GM19452 (cell line): ENCODE measurements around the gene TRMT2A.

ENCODE experiments used
- ATAC-seq: cut with Tn5 transposase; IDR thresholded peaks from one replicate; pipeline ENCODE4 v1.9.1; 2021; ENCODE audit not compliant: unreplicated experiment

Gene TRMT2A

DNA sequence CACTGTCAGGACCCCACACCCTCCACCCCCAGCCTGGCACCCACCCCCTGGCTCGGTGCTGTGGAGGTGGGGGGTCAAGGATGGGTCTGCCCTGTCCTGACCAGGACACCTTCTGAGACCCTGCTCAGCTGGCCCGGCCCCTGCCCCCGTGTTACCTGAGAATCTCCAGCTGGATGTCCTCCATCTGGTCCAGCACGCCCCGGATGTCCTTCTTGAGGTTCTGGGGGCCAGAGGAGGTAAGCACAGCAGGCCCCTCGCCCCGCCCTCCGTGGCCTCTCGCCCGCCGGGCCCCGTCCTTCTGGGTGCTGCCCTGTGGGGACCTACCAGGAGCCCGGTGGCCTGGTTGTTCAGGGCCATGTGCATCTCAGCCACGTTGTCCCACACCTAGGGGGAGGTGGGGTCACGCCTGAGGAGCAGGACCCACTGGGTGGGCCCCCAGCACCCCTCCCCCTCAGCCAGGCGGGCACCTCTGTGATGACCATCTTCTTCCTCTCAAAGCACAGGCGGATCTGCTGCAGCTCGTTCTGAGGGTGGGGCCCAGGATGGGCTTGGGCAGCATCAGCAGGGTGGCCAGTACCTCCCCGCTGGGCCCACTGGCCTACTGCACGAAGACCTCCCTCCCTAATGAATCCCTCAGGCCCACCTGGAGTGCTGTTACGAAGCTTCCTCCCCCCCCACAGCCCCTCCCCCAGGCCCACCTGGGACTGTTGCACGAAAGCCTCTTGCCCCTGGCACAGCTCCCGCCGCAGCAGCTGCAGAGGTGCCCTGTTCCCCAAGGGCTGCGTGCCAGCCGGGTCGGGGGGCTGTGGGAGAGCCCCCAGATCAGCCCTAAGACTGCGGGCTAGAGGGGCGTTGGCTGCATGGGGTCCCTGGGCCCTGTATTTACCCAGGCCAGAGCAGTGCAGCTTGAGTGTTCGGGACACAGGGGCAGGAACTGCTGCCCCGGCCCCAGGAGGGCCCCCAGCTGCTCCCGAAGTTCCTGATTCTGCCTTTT is 32.5 kb upstream of the TRMT2A start:
- no peak for ATAC-seq

DNA sequence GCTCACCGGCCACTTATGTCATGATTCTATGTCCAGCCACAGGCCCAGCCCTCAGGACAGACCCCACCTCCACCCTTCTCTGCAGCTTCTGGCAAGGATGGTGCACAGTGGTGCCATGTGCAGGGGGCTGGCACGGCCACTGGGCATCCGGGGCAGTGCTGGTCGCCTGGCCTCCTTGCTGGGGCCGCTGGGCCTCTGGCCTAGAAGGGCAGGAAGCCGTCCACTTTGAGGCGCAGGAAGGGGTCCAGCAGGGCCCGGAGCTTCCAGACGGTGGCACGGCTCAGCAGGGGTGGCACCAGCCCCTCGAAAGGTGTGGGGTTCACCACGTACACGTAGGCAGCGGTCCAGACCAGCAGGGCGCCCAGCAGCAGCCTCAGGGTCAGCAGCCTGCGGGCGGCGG is 31.4 kb upstream of the TRMT2A start:
- no peak for ATAC-seq

DNA sequence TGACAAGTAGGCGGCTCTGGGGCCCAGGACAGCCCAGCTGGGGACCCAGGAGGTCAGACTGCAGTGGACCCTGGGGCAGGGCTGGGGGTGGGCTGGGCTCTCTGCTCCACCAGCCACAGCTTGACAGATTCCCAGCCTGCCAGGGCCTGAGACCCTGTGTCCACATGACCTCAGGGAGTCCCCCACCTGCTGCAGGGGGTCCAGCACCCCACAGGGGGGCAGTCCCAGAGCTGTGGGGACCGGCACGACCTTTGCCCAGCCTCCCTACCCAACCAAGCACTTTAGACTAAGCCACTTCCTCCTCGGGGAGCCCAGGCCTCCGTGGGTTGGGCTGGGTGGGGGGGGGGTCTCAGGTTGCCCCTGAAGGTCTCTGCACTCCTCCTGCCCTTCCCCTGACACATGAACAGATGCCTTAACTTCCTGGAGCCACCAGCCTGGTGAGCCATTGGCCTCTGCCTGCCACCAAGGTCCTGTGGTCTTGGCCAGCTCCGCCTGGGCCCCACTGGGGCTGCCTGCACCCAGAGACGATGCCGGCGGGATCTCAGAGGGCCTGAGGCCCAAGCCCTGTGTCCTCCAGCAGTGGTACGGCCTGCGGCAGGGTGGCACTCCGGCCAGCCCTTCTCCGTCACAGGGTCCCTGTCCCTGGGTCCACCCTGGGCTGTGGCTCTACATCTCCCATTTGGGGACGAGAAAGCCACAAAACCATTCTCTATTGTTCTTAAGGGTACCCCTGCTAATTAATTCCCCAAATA is 30.4 kb upstream of the TRMT2A start:
- no peak for ATAC-seq

DNA sequence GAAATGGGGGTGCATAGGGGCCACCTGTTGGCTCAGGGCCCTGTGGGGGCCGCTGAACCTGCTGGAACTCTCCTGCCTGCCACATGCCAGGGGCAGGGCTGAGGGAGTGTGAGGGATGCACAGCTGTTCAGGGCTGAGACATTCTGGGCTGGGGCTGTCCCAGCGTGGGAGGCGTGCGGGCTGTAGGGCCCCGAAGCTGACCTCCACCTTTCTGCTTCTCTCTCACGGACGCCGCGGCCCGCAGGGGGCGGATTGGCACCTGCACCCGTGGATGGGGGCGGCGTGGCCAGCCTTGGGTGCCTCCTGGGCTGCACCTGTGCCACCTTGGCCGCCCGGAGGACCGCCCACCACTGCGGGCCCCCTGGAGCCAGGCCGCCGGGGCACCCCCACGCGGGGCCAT is 29.8 kb upstream of the TRMT2A start:
- ATAC-seq: no peak

DNA sequence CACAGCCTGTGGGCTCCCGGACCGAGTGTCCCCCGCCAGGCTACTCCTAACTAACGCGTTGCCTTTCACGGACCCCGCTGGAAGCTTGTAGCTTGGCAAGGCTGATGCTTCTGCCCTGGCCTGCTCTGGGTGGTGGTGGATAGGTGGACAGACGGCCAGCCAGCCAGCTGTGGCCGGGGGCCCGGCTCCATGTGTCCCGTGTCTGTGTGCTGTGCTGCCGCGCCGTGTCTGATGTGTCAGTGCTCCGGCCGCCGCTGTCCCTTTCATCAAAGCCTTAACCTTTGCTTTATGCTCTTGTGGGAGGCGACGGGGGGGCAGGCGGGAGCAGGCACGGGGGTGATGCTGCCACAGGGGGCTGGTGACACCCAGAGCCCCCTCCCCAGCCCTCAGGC is 28.8 kb upstream of the TRMT2A start:
- ATAC-seq: no peak

DNA sequence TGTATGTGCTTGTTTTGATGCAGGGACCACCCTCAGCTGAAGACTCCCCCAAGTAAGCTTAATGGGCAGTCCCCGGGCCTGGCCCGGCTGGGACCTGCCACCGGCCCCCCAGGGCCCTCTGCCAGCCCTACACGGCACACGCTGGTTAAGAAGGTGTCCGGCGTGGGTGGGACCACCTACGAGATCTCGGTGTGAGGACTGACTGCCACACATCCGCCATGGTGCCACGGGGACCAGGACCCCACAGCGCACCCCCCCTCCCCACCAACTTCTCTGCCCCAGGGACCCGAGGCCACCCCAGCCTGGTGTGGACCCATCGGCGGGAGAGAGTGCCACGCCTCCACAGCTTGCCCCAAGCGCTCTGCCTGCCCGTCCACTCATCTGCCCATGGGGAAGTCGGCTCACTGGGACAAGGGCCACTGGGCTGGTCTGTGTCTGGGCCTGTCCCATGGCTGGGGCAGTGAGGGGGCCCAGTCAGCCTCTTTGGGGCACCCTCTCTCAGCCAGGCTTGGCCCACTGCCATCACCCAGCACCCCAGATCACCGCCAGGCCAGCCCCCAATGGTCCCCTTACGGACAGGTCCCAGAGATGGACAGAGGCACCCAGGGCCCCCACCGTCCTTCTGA is 28.3 kb upstream of the TRMT2A start:
- no peak for ATAC-seq

DNA sequence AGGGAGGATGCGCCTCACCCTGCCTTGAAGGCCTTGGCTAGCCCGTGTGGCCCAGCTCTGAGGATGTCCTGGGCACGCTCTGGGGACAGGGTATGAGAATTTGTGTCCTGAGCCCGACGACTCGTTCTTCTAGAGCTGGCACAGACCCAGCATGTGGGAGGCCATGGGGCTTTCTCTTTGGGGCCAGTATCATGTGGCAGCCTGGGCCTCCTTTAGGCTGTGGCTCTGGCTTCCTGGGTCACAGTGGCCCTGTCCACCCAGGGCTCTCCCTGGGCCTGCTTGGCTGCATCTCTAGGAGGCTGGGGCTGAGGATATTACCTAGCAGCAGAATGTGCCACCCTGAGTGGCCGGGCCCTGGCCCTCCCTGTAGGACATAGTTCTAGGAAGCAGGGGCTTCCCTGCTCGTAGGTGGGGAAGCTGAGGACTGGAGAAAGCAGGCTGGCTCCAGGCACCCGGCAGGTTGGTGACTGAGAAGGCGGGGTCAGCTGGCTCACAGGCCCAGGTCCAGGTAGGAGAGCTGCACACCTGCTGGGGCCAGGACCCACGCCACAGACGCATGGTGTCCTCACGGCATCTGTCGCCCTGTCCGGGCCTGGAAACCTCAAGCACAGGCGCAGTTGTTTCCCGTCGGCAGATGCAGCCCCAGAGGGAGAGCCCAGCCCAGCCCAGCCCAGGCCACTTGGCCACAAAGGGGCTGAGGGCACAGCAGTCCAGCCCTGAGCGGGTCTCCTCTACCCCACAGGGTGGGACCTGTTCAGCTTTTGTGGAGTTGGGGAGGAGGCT is 27.0 kb upstream of the TRMT2A start:
- ATAC-seq: no peak

DNA sequence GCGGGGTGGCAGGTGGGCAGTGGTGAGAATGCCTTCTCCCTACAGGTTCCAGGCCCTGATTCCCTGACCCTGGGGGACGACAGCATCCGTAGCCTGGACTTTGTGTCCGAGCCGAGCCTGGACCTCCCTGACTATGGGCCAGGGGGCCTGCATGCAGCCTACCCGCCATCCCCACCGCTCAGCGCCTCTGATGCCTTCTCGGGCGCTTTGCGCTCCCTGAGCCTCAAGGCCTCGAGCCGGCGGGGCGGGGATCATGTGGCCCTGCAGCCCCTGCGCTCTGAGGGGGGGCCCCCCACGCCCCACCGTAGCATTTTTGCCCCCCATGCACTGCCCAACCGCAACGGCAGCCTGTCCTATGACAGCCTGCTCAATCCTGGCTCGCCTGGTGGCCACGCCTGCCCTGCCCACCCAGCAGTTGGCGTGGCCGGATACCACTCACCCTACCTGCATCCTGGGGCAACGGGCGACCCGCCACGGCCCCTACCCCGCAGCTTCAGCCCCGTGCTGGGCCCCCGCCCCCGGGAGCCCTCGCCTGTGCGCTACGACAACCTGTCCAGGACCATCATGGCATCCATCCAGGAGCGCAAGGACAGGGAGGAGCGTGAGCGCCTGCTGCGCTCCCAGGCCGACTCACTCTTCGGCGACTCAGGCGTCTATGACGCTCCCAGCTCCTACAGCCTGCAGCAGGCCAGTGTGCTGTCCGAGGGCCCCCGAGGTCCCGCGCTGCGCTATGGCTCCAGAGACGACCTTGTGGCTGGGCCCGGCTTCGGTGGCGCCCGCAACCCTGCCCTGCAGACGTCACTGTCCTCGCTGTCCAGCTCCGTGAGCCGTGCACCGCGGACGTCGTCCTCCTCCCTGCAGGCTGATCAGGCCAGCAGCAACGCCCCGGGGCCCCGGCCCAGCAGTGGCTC is 25.9 kb upstream of the TRMT2A start:
- no peak for ATAC-seq

DNA sequence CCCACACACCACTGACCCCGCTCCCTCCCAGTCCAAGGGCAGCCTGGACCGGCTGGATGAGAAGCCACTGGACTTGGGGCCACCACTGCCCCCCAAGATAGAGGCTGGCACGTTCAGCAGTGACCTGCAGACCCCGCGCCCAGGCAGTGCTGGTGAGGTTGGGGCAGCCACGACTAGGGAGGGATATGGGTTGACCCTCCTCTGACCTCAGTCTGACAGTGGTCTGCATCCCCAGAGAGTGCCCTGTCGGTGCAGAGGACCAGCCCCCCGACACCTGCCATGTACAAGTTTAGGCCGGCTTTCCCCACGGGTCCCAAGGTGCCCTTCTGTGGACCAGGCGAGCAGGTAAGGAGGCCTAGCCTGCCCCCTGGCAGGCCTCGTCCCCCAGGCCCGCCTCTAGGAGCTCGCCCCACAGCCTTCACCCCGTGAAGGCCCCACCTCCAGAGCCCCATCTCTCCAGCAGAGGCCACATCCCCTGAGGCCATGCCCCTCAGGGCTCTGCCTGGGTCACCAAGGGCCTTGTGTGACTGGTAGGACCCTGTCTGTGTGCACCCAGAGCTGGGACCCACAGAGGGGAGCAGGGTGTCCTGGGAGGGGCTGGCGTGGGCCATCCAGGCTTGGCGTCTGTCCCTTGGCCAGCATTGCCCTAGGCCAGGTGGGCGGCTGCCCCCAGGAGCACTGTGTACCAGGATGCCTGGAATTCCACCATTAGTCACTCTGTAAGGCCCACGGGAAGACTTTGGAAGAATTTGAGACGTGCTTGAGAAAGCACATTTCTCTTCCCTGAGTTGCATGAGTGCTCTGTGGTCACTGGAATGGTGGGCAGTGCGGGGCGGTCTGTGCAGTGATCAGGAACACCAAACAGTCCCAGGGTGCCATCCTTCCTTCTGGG is 24.4 kb upstream of the TRMT2A start:
- no peak for ATAC-seq

DNA sequence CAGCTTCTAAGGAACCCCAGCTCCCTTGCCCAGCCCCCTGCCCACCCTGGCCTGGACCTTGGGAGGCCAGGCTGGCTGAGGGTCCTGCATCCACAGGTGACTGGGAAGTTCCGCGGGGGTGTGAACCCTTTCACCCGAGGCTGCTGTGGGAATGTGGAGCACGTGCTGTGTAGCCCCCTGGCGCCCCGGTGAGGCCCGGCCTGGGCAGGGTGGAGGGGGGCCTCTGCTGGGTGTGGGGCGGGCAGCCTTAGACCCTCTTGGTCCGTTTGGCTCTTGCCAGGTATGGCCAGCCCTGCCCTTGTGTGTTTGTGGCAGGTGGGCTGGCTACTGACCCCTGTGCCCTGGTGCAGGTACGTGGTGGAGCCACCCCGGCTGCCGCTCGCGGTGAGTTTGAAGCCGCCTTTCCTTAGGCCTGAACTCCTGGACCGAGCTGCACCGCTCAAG is 23.5 kb upstream of the TRMT2A start:
- ATAC-seq: no peak

DNA sequence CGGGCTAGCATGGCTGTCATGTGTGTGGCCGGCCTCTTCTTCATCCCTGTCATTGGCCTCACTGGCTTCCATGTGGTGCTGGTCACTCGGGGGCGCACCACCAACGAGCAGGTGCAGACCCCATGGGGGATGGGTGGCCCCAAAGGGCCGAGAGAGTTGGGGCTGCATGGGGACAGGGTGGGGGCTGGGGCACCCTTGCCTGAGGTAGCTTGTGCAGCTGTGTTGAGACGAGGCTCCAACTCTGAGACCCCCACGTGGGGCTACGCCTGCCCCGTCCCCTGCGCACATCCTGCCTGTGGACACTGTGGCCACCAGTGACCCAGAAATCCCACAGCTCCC is 23.1 kb upstream of the TRMT2A start:
- ATAC-seq: no peak

DNA sequence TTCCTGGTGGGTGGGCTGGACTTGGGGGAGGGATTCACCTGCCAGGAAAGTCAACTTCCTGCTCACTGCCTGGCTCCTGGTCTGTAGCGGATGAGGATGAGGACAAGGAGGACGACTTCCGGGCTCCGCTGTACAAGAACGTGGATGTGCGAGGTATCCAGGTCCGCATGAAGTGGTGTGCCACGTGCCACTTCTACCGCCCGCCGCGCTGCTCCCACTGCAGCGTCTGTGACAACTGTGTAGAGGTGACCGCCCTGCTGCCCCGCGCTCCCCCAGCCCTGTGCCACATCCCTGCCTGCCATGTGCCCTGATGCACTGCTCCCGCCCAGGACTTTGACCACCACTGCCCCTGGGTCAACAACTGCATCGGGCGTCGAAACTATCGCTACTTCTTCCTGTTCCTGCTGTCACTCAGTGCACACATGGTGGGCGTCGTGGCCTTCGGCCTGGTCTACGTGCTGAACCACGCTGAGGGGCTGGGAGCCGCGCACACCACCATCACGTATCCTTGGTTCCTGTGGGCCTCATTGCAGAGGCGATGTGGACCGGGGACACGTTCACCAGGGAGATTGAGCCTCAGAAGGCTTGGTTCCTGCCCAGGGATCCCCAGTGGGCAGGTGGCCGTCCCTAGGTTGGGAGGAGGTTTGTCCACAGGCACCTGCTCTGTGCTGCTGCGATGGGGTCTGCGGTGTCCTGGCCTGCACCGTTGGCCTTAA is 22.5 kb upstream of the TRMT2A start:
- ATAC-seq: no peak

DNA sequence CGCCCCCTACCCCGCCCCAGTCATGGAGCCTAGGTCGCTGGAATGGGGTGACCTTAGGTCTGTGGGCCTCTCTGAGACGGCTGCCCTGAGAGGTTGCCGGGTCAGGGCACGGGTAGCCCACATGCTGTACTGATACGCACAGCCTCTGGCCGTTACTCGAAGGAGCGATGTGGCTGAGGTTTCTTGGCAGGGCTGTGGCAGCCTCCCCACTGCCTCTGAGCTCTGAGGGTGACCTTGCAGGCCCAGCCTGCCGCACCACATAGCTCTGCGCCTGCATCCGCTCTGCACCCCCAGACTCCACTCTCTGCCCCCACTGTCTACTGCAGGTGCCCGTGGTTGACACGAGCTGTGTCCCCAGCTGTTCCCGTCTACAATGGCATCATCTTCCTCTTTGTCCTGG is 21.8 kb upstream of the TRMT2A start:
- no peak for ATAC-seq

DNA sequence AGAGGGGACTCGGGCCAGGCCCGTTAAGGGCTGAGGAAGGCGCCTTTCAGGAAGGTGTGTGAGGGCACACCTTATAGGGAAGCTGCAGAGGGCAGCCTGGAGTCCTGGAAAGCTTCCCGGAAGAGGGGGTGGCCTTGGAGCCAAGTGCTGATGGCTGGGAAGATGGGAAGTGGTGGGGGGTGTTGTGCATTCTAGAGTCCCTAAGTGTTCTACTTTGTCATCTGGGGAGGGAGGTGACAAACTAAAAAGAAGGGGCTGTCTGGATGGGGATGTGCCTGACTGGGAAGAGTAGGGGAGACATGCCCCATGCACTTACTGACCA is 21.4 kb upstream of the TRMT2A start:
- ATAC-seq: no peak

DNA sequence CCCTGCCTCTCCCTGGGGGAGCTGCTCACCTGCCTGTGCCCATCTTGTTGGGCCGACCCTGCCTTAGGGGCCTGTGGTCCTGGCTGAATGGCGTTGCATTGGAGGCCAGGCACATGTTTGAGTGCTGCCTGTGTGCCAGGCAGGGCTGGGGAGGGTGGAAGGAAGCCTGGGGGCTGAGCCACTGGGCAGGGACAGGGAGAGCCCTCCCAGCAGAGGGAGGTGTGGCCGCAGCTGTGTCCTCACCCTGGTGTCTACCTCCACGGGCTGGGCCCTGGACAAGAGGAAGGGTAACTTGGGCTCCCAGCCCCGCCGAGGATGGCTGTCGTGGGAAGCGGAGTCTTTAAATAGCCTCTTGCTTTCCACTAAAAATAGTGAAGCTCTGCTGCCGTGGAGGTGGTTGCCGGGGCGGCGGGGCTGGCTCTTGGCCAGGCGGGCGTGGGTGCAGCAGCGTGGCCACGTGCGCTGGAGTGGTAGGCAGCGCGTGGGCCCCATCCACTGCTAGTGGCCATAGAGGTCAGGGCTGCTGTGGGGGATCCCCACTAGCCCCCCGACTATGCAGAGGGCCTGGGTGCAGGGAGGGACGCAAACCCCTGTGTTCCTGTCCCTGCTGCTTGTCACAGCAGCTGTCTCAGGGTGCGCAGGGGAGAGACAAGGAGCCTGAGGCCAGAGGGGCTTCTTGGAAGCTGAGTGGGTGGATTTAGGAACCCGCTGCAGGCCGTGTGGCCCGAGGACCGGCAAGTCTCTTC is 20.8 kb upstream of the TRMT2A start:
- ATAC-seq: no peak

DNA sequence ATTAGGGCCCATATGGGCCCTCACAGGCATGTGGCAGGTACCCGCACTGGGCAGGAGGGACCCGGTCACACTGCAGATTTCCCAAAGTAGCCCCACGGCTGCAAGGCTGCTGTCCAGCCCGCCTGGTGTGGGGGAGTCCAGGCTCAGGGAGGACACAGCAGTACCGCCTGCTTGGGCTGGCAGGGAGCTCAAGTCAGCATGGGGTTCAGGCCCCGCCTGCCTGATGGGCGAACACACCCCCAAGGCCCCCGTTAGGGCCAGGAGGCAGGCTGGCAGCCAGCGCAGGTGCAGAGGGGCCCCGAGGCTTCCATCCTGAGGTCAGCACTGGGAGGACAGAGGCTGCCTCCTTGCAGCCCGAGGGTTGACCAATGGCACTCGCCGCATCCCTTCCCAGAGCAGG is 20.1 kb upstream of the TRMT2A start:
- no peak for ATAC-seq

DNA sequence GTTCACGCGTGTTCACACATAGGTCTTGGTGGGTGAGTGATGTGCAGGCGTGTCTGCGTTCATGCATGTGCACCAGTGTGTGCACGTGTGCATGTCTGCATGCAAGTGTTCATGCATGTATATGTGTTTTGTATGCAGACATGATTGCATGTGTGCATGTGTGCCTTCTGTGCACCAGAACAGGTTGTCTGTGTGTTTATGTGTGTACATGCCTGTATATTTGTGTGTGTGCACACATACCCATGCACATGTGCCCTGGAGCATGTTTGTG is 19.5 kb upstream of the TRMT2A start:
- no peak for ATAC-seq
